ENCODE results near the gene CADM3.
A peak's percentile ranks its signal among the peaks of the same experiment; 100 is the strongest.

Gene CADM3

GRCh38 chr1:159208175-159208825, 36.9 kb downstream of the CADM3 start:
- no peak for TF ChIP-seq CTCF (IDR thresholded peaks at IDR 0.05; ENCODE audit: extremely low read depth, missing control alignments)
- DNase-seq (ENCODE audit: low spot score), result no peak

GRCh38 chr1:159209061-159209460, 37.6 kb downstream of the CADM3 start:
- TF ChIP-seq CTCF (IDR thresholded peaks at IDR 0.05; ENCODE audit: extremely low read depth, missing control alignments), result no peak
- no peak for DNase-seq (ENCODE audit: low spot score)

DNA sequence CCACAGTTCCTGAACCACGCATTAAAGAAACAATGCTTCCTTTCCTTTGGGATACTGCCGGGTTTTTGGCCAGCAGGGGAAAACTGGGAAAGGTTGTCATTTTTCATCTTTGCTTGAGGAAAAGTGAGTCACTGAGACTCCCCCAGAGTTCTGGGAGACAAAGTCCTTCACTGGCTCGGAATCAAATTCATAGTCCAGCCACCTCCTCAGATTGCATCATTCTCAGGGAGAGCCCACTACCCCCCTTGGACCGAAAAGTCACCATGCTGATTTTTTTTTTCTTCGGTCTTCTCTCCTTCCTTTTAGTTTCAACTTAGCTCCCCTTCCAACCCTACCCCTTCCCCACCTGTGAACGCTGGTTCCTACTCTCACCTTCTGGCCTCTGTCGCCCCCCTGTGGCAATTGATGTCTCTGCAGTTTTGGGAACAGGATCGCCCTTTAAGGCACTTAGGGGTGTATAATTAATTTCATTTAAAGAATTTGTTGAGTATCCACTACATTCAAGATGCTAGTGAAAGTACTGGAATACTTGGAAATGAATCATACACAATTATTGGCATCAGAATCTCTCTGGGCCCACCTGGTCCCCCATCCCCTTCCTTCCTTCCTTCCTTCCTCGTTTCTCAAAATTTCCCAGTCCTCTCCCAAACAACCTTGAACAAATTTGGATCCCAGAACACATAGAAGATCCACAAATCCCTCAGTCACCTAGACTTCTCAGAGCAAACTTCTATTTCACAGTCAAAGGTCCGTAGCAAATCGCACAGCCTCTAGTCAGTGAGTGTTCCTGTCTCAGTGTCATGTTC, 40.1 kb downstream of the CADM3 start:
- peak; percentile 51 for DNase-seq (ENCODE audit: low spot score)

GRCh38 chr1:159212596-159212995, 41.2 kb downstream of the CADM3 start:
- DNase-seq (ENCODE audit: low spot score), result no peak
- no peak for TF ChIP-seq CTCF (IDR thresholded peaks at IDR 0.05; ENCODE audit: extremely low read depth, missing control alignments)

More for the DNA sequence above, 40.1 kb downstream of the CADM3 start:
- peak; percentile 87 for TF ChIP-seq CTCF (IDR thresholded peaks at IDR 0.05; ENCODE audit: extremely low read depth, missing control alignments)

GRCh38 chr1:159214149-159214760, 42.8 kb downstream of the CADM3 start:
- TF ChIP-seq CTCF (IDR thresholded peaks at IDR 0.05; ENCODE audit: extremely low read depth, missing control alignments), result peak; percentile 85
- peak; percentile 53 for DNase-seq (ENCODE audit: low spot score)

GRCh38 chr1:159218649-159219636, 47.5 kb downstream of the CADM3 start:
- TF ChIP-seq CTCF (IDR thresholded peaks at IDR 0.05; ENCODE audit: extremely low read depth, missing control alignments), result no peak
- no peak for DNase-seq (ENCODE audit: low spot score)
